Neural cell (in vitro differentiated cells): ENCODE measurements around the gene RRH.

Experiments used
- CTCF ChIP-seq: fragments of 450-650 bp; IDR thresholded peaks from 2 replicates; pipeline ENCODE4 v1.5.1; 2014; ENCODE audit warnings: antibody characterized with exemption, mild to moderate bottlenecking, moderate library complexity; ENCODE audit not compliant: poor library complexity, severe bottlenecking
- EP300 ChIP-seq: fragments of 450-650 bp; conservative IDR thresholded peaks from 2 replicates; pipeline ENCODE4 v1.6.1; 2014; ENCODE audit warnings: antibody characterized with exemption, mild to moderate bottlenecking, moderate library complexity; ENCODE audit not compliant: poor library complexity, severe bottlenecking
- EZH2 ChIP-seq: fragments of 200-600, 300-800 bp; shearing (Covaris generic), sonication (generic); IDR thresholded peaks from 2 replicates; pipeline ENCODE4 v1.6.1; 2014; ENCODE audit warnings: antibody characterized with exemption, low read length, borderline replicate concordance, mild to moderate bottlenecking; ENCODE audit not compliant: insufficient read depth, poor library complexity, severe bottlenecking
- MXI1 ChIP-seq: fragments of 450-650 bp; conservative IDR thresholded peaks from 2 replicates; pipeline ENCODE4 v1.6.1; 2014; ENCODE audit warnings: antibody characterized with exemption, mild to moderate bottlenecking; ENCODE audit not compliant: poor library complexity, severe bottlenecking
- POLR2AphosphoS5 ChIP-seq: IDR thresholded peaks from 2 replicates; pipeline ENCODE4 v1.6.1; 2012
- REST ChIP-seq: IDR thresholded peaks from 2 replicates; pipeline ENCODE4 v1.6.1; 2012; ENCODE audit warnings: borderline replicate concordance
- TAF1 ChIP-seq: IDR thresholded peaks from 2 replicates; pipeline ENCODE4 v1.6.1; 2012; ENCODE audit warnings: low read depth

GRCh38 chr4:109818268-109818667, 9.5 kb upstream of the RRH start:
- TF ChIP-seq CTCF, result no peak
- no peak for TF ChIP-seq EZH2
- no peak for TF ChIP-seq POLR2AphosphoS5
- TF ChIP-seq REST, result no peak
- TF ChIP-seq TAF1, result no peak
- TF ChIP-seq EP300, result no peak
- TF ChIP-seq MXI1, result no peak
